HS-27A (cell line): ENCODE measurements around the gene ZNF518B.
"Not testable (repeated sequence)": the region's sequence is repeated elsewhere in the genome, so short reads cannot be mapped to it uniquely, and the experiment has no call there.

Source experiments
- DNase-seq: peaks from one replicate; pipeline ENCODE4 v3.0.0-alpha.2; 2012; ENCODE audit warnings: low read depth, missing footprints

The ZNF518B gene

DNA sequence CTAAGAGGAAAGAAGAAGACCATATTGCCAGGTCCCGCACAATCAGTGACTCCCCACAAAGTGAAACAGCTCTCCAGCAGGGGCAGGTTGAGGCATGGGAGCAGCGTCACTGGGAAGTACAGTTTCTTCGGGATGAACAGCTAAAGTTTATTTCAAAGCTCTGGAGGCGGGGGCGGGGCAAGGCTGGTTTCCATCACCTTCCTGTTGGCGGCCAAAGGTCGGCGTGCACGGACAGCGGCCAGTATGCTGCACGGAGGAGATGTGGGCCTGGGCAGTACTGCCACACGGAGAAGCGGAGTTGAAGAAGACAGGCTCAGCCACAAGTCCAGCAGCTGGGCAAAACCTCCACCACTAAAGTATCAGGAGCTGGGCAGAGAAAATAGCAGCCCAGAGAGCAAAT lies 951 bp upstream of the ZNF518B start:
- no peak for DNase-seq

DNA sequence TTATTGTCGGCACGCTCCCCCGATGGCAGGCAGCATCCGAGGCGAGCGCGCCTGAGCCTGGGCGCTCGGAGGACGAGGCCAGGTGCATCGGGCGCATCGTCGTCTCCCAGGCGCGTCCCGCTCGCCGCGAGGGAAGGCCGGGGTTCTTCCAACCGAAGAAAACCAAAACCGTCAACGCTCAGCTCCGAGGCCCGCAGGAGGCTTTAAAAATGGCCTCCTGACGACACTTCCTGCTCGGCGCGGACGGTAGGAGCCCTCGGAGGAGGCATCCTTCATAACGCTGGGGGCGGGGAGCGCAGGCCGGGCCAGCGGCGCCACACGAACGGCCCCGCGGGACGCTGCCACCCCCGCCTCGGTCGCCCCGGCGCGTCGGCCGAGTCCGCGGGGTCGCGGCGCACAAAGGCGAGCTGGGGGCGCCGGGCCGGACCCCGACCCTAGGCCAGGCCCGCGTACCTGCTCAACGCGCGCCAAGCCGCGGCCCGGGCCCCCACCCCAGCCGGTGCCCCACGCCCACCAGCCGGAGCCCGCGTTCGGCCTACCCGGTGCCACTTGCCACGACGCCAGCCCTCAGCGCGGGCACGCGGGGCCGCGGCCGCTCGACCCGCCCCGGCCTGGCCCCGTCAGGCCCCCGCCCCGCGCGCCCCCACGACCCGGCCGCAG lies 501 bp downstream of the ZNF518B start:
- DNase-seq = no peak

- DNase-seq = no peak
Measured at GRCh38 chr4:10456260-10456594, 999 bp downstream of the ZNF518B start.

- no peak for DNase-seq
Measured at GRCh38 chr4:10455133-10455532, 2.1 kb downstream of the ZNF518B start.

- no peak for DNase-seq
Measured at GRCh38 chr4:10454726-10455125, 2.5 kb downstream of the ZNF518B start.

DNA sequence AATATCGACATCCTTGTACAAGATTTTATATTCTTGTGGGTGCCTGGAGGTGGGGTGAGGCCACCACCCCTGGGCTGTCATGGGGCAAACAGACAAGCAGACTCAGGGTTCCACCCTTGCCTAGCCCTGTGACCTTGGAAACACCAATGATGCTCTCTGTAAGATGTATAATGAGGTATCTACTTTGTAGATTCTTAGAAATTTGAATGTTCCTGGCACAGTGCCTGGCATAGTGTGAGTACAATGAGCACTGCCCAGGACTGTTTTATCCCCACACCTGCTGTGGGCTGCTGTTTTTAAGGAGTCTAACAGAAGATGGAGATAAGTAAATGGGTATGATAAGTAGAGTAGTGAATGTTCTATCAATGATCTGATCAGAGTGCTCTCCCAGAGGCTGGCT lies 3.1 kb downstream of the ZNF518B start:
- no peak for DNase-seq

GRCh38 chr4:10448991-10449390 lies 8.2 kb downstream of the ZNF518B start:
- no peak for DNase-seq

GRCh38 chr4:10442976-10443375 lies 14.2 kb downstream of the ZNF518B start:
- DNase-seq = no peak

- DNase-seq = no peak
Measured at GRCh38 chr4:10441512-10441911, 15.7 kb downstream of the ZNF518B start.

DNA sequence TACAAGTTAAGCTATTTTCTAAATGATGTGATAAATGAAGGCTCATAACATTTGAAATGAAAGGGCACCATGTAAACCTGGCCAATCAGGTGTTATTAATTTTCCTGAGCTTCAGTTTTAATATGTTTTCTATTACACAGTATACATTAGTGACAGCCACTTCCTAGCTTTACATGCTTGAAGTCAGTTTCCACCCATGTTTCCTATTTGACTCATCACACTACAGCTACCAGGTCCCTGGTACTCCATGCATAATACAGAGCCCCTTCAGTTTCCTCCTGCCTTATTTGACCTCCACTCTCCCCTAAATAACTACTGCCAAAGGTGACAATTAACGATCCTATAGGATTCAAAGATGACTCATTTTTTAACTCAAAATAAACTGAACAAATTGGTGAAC lies 18.3 kb downstream of the ZNF518B start:
- DNase-seq = no peak

GRCh38 chr4:10437735-10438134 lies 19.5 kb downstream of the ZNF518B start:
- no peak for DNase-seq

DNA sequence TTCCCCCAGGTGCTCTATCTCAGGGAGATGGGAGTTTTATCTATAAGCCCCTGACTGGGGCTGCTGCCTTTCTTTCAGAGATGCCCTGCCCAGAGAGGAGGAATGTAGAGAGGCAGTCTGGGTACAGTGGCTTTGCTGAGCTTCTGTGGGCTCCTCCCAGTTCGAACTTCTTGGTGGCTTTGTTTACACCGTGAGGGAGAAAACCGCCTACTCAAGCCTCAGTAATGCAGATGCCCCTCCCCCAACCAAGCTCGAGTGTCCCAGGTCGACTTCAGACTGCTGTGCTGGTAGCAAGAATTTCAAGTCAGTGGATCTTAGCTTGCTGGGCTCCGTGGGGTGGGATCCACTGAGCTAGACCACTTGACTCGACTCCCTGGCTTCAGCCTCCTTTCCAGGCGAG lies 29.5 kb downstream of the ZNF518B start:
- DNase-seq = not testable (repeated sequence)

DNA sequence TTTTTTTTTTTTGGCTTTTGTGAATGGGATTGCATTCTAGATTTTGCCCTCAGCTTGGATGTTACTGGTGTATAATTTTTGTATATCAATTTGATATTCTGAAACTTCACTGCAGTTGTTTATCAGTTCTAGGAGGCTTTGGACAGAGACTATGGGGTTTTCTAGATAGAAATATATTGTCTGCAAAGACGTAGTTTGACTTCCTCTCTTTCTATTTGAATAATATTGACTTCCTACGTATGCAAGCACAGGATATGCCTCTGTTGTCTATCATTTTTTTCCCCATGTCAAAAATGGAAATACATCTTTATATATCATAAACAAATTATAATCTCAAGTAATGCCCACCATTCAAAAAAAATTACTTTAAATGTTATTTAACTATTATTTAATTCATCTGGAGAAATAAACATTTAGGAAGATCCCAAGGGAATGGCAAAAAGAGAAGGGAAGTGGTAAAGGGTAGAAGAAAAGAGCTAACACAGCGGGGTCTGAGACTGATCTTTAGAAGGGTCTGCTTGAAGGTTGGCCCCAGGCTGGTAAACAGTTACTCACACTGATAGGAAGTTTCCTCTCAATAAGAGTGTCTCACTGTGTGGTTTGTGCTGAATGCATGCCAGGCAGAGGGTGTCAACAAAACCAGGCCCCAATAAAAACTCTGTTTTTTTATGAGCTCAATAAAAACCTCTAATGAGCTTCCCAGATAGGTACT lies 35.7 kb downstream of the ZNF518B start:
- no peak for DNase-seq

DNA sequence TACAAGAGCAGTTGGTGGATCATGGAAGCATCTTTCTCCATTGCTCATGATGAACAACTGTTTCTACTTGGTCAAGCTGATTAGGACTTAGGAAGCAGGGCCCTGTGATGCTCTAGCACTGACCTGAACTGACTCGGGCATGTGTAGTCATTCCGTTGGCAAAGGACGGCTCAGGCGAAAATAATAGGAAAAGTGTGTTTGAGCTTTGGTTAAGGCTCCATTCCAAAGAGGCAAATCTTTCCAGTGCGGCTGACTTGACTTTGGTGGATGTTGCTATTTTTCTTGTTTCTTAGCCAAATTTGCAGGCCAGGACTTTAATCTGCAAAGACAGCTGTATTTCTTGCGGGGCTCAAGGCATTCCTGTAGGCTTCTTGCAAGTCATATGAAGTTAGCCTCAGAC lies 39.5 kb downstream of the ZNF518B start:
- no peak for DNase-seq

- no peak for DNase-seq
Measured at GRCh38 chr4:10416441-10416840, 40.8 kb downstream of the ZNF518B start.

- no peak for DNase-seq
Measured at GRCh38 chr4:10413177-10413576, 44.0 kb downstream of the ZNF518B start.

GRCh38 chr4:10405672-10406071 lies 51.6 kb downstream of the ZNF518B start:
- DNase-seq = no peak

- peak; percentile 20 for DNase-seq
Measured at GRCh38 chr4:10403633-10404445, 53.4 kb downstream of the ZNF518B start.

- DNase-seq = no peak
Measured at GRCh38 chr4:10395971-10396580, 61.1 kb downstream of the ZNF518B start.
